ENCODE measurements around the gene RGS3. TPM values are rescaled to one million over a fixed set of nuclear protein-coding genes. Genes with fewer than 3 reads are reported as not detected.
A peak's percentile ranks its signal among the peaks of the same experiment; 100 is the strongest.

Gene RGS3
- total RNA-seq, 4 donors from 2014 or later: 16.2 to 75.6 (median 54.9) TPM

GRCh38 chr9:113588936-113589335 lies 125.4 kb downstream of the RGS3 start:
- peaks cover 0 to 9% of the 10 kb centered on the region in 2 donors for H3K4me1 ChIP-seq
- intact Hi-C loops (cut with DNase I; ENCODE audit: low total_unique reads): loop anchor here (5.0 kb wide), 1 partner anchor 142 kb away; no protein-coding TSS in a partner anchor
- H3K9me3 ChIP-seq: no peaks in the 10 kb centered on the region
- peak overlapping the region; percentile 5 to 58 for H3K27ac ChIP-seq
- no peak overlapping the region for H3K4me3 ChIP-seq
- no peaks in the 10 kb centered on the region for H3K36me3 ChIP-seq
- TF ChIP-seq POLR2A (IDR thresholded peaks at IDR 0.05) (no peak), CTCF (IDR thresholded peaks at IDR 0.05) (no peak)
- DNase-seq: no peak
- H3K27me3 ChIP-seq: no peaks in the 10 kb centered on the region

GRCh38 chr9:113589407-113589806 lies 125.9 kb downstream of the RGS3 start:
- Histone ChIP-seq H3K27ac (peak overlapping the region; percentile 5 to 58), H3K4me1 (peaks cover 0 to 9% of the 10 kb centered on the region in 2 donors), H3K4me3 (no peak overlapping the region), H3K36me3 (no peaks in the 10 kb centered on the region), H3K27me3 (no peaks in the 10 kb centered on the region), H3K9me3 (no peaks in the 10 kb centered on the region)
- intact Hi-C loops (cut with DNase I; ENCODE audit: low total_unique reads): loop anchor here (5.0 kb wide), 1 partner anchor 142 kb away; no protein-coding TSS in a partner anchor
- DNase-seq: peak in 1 of 2 donors; percentile 39
- TF ChIP-seq CTCF (IDR thresholded peaks at IDR 0.05) (no peak), POLR2A (IDR thresholded peaks at IDR 0.05) (no peak)

- Histone ChIP-seq H3K4me1 (peaks cover 0 to 9% of the 10 kb centered on the region in 2 donors), H3K4me3 (no peak overlapping the region), H3K27ac (peak overlapping the region in 1 of 2 donors; percentile 58), H3K27me3 (no peaks in the 10 kb centered on the region), H3K9me3 (no peaks in the 10 kb centered on the region), H3K36me3 (no peaks in the 10 kb centered on the region)
- peak; percentile 27 to 62 (median 41) for TF ChIP-seq CTCF (IDR thresholded peaks at IDR 0.05)
- no peak for TF ChIP-seq POLR2A (IDR thresholded peaks at IDR 0.05)
- no peak for DNase-seq
- intact Hi-C loops (cut with DNase I; ENCODE audit: low total_unique reads): loop anchor here (5.0 kb wide), 1 partner anchor 143 kb away; no protein-coding TSS in a partner anchor
Measured at GRCh38 chr9:113589890-113590289, 126.4 kb downstream of the RGS3 start.

- Histone ChIP-seq H3K9me3 (no peaks in the 10 kb centered on the region), H3K36me3 (no peaks in the 10 kb centered on the region), H3K4me3 (no peak overlapping the region), H3K27ac (no peak overlapping the region), H3K27me3 (no peaks in the 10 kb centered on the region), H3K4me1 (peaks cover 0 to 9% of the 10 kb centered on the region in 2 donors)
- intact Hi-C loops (cut with DNase I; ENCODE audit: low total_unique reads): no loop called here
- DNase-seq: no peak
- TF ChIP-seq POLR2A (IDR thresholded peaks at IDR 0.05) (no peak), CTCF (IDR thresholded peaks at IDR 0.05) (no peak)
Measured at GRCh38 chr9:113590389-113590788, 126.9 kb downstream of the RGS3 start.

GRCh38 chr9:113590991-113591898 lies 127.7 kb downstream of the RGS3 start:
- Histone ChIP-seq H3K4me3 (no peak overlapping the region), H3K27ac (peak overlapping the region in 1 of 2 donors; percentile 17), H3K4me1 (peaks cover 0 to 9% of the 10 kb centered on the region in 2 donors), H3K9me3 (no peaks in the 10 kb centered on the region), H3K36me3 (no peaks in the 10 kb centered on the region), H3K27me3 (no peaks in the 10 kb centered on the region)
- intact Hi-C loops (cut with DNase I; ENCODE audit: low total_unique reads): loop anchor here (1.0 kb wide), 1 partner anchor 65 kb away; no protein-coding TSS in a partner anchor
- DNase-seq: peak; percentile 86 to 88
- TF ChIP-seq POLR2A (IDR thresholded peaks at IDR 0.05) (no peak), CTCF (IDR thresholded peaks at IDR 0.05) (peak; percentile 90 to 97 (median 95))
